Lower lobe of right lung (tissue), 2 donors: ENCODE data around the gene RPS14. TPM values are rescaled to one million over a fixed set of nuclear protein-coding genes. Genes with fewer than 3 reads are reported as not detected.

Source experiments
- ATAC-seq, 2 donors: fragments of 200-7000 bp; cut with Tn5 transposase; one replicate each; pipeline ENCODE4 v1.9.1; 2020 to 2022; ENCODE audit warnings: mild to moderate bottlenecking in 2 of 2, moderate library complexity in 2 of 2
- DNase-seq: peaks from one replicate; pipeline ENCODE4 v3.0.0-alpha.2; 2020
- H3K27ac ChIP-seq: fragments of 200-600 bp; one replicate; pipeline ENCODE4 v1.8.0; 2022
- H3K27me3 ChIP-seq: fragments of 200-600 bp; one replicate; pipeline ENCODE4 v1.8.0; 2022; ENCODE audit warnings: low read depth
- H3K36me3 ChIP-seq: fragments of 200-600 bp; one replicate; pipeline ENCODE4 v1.8.0; 2022; ENCODE audit warnings: mild to moderate bottlenecking
- H3K4me1 ChIP-seq: fragments of 200-600 bp; one replicate; pipeline ENCODE4 v1.8.0; 2022
- H3K4me3 ChIP-seq: fragments of 200-600 bp; one replicate; pipeline ENCODE4 v1.8.0; 2022; ENCODE audit warnings: mild to moderate bottlenecking
- H3K9me3 ChIP-seq: fragments of 200-600 bp; one replicate; pipeline ENCODE4 v1.8.0; 2022
- intact Hi-C: fragments of 100-400 bp; cut with DNase I; formaldehyde crosslinking; loops from one replicate; pipeline ENCODE4 v1.11.0; 2022
- total RNA-seq: library from RNA; stranded (reverse); fragmentation: NEBNext Ultra II Directional; extraction: Animal tissue kit (Norgen Biotek cat#: 25700); gene quantifications from one replicate; pipeline ENCODE4 v1.2.1, GENCODE V29; 2021
- TF ChIP-seq, protein P1 (sequence below): fragments of 200-600 bp; IDR thresholded peaks from one replicate; pipeline ENCODE4 v1.8.0; 2022; ENCODE audit warnings: antibody characterized with exemption, mild to moderate bottlenecking
- donor health status: DM: no; HTN: yes; CAD: no; lungs with severe emphysema.

RPS14 gene
- total RNA-seq, 1 donor from 2014 or later = 1,651 TPM

DNA sequence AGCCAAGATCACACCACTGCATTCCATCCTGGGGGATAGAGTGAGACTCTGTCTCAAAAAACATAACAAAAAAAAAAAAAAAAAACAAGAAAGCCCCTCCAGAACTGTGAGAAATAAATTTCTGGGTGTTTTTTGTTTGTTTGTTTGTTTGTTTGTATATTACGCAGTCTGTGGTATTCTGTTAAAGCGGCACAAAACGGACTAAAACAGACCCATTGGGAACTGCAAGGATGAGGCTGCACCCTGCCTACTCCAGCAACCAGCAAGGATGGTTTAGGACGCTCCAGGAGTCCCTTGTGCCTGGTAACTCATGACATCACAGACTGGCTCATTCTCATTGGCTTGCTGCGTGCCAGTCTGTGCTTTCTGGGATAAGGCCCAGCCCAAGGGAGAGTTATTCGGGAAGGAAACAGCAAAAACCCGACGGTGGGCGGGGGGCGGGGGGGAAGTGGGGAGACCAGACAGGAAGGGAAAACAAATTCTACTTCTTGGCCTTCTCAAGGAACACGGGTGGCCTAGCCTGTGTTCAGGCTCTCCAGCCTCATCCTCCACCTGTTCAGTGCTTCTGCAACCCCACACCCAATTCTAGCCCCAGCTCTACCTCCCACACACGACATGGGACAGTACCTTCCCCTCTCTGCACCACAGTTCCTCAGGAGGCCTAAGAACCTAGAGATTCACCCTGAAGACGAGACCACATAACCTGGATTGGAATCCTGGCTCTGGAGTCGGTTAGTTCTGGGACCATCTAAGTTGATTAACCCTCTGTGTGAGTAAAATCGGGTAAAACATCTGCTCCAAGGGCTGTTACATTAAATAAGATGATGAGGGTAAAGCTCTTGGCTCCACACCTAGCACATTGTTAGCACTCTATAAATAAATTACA, 39.7 kb downstream of the RPS14 start:
- Histone ChIP-seq H3K4me1 (peaks cover 38% of the 10 kb centered on the region), H3K27ac (peak overlapping the region; percentile 99), H3K9me3 (no peaks in the 10 kb centered on the region), H3K36me3 (peaks cover 48% of the 10 kb centered on the region), H3K27me3 (no peaks in the 10 kb centered on the region), H3K4me3 (peak overlapping the region; percentile 77)
- ATAC-seq = peak; percentile 76 to 81
- DNase-seq = peak; percentile 84
- intact Hi-C loops = no loop called here
- TF ChIP-seq, protein P1, sequence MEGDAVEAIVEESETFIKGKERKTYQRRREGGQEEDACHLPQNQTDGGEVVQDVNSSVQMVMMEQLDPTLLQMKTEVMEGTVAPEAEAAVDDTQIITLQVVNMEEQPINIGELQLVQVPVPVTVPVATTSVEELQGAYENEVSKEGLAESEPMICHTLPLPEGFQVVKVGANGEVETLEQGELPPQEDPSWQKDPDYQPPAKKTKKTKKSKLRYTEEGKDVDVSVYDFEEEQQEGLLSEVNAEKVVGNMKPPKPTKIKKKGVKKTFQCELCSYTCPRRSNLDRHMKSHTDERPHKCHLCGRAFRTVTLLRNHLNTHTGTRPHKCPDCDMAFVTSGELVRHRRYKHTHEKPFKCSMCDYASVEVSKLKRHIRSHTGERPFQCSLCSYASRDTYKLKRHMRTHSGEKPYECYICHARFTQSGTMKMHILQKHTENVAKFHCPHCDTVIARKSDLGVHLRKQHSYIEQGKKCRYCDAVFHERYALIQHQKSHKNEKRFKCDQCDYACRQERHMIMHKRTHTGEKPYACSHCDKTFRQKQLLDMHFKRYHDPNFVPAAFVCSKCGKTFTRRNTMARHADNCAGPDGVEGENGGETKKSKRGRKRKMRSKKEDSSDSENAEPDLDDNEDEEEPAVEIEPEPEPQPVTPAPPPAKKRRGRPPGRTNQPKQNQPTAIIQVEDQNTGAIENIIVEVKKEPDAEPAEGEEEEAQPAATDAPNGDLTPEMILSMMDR = no peak

DNA sequence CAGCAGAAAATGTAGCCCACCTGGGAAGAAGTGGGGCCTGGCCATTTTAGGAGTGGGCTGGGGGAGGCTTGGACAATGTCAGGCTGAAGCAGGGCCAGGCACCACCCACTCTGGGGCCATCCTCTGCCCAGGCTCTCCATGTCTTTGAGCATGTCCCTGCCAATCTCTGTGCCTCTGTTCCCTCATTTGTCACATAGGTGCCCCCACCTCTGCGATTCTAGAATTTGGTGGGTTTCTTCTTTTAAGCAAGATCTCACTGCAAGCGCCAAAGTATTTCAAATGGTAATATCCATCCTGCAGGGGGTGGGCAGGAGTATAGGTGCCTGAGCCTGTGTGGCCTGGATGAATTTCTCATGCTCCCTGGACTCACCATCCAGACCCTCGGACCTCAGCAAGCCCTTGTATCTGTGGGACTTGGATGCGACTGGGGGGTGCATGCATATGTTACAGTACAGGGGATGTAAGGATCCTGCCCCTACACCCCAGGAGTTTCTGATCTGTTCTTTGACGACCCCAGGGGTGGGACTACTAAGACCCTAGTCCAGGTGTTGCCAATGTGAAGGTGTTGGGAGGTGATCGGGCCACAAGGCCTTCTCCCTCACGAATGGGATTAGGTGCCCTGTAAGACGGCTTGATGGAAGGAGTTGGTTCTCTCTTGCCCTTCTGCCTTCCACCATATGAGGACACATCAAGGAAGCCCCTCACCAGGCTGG, 41.2 kb downstream of the RPS14 start:
- Histone ChIP-seq H3K27me3 (no peaks in the 10 kb centered on the region), H3K9me3 (no peaks in the 10 kb centered on the region), H3K27ac (peak overlapping the region; percentile 99), H3K36me3 (peaks cover 63% of the 10 kb centered on the region), H3K4me1 (peaks cover 31% of the 10 kb centered on the region), H3K4me3 (peak overlapping the region; percentile 77)
- ATAC-seq (no peak), DNase-seq (peak; percentile 36)
- intact Hi-C loops = no loop called here
- TF ChIP-seq, protein P1 = no peak

DNA sequence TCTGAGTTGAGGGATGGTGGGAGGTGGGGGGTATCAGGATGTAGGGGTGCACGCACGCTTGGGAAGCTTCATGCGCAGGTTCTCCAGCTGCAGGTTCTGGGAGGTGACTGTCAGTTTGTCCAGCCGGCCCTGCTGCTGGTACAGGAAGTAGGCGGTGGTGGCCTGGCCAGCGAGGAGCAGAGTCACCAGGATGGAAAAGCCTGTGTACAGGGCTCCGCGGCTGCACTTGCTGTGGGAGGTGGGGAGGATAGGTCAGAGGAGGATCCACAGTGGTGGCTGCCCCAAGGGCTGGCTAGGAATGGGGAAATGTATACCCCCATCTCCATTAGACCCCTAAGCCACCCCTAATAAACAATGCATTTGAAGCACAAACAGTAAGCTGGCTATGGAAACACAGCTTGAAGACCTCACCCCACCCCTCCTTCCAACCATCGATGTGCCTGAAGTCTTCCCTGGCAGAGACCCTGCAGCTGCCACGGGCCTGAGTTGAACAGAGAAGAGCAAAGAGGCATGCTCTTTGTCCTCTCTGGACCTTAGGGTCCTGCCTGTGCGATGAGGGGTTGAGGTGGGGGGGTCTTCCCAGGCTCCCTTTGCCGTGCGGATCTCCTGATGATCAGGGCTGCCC, 42.3 kb downstream of the RPS14 start:
- TF ChIP-seq, protein P1 = no peak
- DNase-seq (peak; percentile 55), ATAC-seq (no peak)
- Histone ChIP-seq H3K4me1 (peaks cover 28% of the 10 kb centered on the region), H3K27me3 (no peaks in the 10 kb centered on the region), H3K4me3 (peak overlapping the region; percentile 4), H3K9me3 (no peaks in the 10 kb centered on the region), H3K36me3 (peaks cover 75% of the 10 kb centered on the region), H3K27ac (peak overlapping the region; percentile 99)
- intact Hi-C loops = no loop called here

DNA sequence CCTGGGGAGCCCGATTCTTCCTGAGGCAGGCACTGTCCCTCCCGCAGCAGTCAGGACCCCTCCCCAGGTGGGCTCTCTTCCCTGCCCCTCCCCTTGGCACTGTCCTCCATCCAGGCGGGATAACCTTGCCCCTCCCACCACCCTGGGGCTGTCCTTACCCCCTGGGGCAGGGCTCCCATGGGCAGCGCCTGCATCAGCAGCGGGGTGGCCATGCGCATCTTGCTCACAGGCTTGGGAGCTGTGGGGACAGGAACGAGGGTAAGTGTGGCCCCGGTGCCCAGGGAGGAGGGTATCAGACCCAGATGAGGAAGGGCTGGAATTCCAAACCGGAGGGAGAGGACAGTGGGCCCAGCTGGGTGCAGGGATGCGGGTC, 42.8 kb downstream of the RPS14 start:
- ATAC-seq (no peak), DNase-seq (peak; percentile 41)
- Histone ChIP-seq H3K27ac (peak overlapping the region; percentile 99), H3K4me1 (peaks cover 28% of the 10 kb centered on the region), H3K9me3 (no peaks in the 10 kb centered on the region), H3K27me3 (no peaks in the 10 kb centered on the region), H3K36me3 (peaks cover 80% of the 10 kb centered on the region), H3K4me3 (no peak overlapping the region)
- TF ChIP-seq, protein P1 = no peak
- intact Hi-C loops = no loop called here

DNA sequence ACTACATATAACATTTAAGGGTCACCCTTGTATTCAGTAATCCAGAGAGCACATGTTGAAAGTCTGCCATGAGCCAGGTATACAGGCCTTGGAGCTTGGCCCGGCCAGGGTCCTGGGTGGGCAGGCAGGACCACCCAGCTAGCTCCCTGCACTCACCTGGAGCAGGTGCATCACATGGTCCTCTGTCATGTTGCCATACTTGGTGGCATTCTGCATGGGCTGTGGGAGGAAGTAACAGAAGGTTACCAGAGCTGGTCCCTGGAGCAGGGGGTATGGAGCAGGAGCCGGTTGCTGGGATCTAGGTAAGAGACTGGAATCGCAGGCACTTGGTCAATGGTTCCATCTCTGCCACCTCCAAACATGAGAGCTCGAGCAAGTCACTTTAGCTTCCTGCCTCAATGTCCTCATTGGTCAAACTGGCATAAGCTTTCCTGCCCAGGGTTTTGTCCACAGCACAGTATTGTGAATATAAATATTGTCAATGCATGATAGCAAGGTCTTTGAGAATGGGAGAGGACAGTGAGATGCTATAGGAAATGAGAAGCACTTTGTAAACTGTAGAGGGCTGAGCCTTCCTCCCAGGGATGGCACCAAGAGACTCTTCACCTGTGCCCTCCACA, 43.3 kb downstream of the RPS14 start:
- H3K27ac ChIP-seq = peak overlapping the region; percentile 99

More for the DNA sequence above, 43.3 kb downstream of the RPS14 start:
- Histone ChIP-seq H3K36me3 (peaks cover 85% of the 10 kb centered on the region), H3K4me3 (no peak overlapping the region), H3K9me3 (no peaks in the 10 kb centered on the region), H3K27me3 (no peaks in the 10 kb centered on the region), H3K4me1 (peaks cover 28% of the 10 kb centered on the region)
- TF ChIP-seq, protein P1 = no peak
- intact Hi-C loops = no loop called here
- no peak for ATAC-seq
- peak; percentile 36 for DNase-seq
